ENCODE data around the gene ZDHHC14.
"Not testable (repeated sequence)": the region's sequence is repeated elsewhere in the genome, so short reads cannot be mapped to it uniquely, and the experiment has no call there.

The ZDHHC14 gene

DNA sequence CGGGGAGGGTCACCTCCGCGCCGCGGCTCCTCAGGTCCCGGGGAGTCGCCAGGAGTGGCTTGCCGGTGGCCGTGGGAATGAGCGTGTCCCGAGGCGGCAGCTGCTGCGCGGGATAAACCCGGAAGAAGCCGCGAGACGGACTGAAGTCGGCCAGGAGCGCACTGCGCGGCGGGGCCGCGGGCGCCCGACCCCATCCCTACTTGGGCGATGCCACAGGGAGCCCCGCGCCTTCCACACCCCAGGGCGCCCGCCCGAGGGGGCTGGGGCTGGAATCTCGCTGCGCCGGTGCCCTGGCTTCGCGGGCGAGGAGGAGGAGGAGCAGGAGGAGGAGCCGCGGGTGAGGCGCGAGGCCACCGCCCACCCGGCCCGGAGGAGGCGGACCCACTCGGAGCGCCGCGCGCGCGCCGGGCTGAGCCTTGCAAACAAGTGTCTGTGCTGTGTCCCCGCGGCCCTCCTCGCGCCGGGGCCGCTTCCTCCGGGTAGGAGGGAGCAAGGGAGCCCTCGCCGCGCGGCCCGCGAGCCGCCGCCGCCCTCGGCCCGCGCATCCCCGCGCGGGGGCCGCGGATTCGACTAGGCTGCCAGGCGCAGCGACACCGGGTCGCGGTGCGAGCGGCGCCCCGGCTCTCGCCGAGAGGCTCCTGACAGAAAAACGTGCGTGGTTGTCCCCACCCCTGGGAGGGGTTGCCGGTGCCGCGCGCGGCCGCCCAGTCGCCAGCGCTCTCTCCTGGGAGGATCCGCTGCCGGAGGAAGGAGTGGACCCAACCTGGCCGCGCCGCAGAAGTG lies at the start of gene ZDHHC14:
Gene ZDHHC14, plus strand, starts transcription at position 412 of the 783 bp plus-strand sequence.
- ChIA-PET CTCF (interaction anchor here (0.7 kb wide), 2 partner anchors 199 to 281 kb away, joined by 3 read pairs; no protein-coding TSS in a partner anchor), POLR2A (ENCODE audit: low non-redundant PET) (no interaction called here)
- peak; percentile 73 for DNase-seq (ENCODE audit: low spot score)
- TF ChIP-seq, protein P1, sequence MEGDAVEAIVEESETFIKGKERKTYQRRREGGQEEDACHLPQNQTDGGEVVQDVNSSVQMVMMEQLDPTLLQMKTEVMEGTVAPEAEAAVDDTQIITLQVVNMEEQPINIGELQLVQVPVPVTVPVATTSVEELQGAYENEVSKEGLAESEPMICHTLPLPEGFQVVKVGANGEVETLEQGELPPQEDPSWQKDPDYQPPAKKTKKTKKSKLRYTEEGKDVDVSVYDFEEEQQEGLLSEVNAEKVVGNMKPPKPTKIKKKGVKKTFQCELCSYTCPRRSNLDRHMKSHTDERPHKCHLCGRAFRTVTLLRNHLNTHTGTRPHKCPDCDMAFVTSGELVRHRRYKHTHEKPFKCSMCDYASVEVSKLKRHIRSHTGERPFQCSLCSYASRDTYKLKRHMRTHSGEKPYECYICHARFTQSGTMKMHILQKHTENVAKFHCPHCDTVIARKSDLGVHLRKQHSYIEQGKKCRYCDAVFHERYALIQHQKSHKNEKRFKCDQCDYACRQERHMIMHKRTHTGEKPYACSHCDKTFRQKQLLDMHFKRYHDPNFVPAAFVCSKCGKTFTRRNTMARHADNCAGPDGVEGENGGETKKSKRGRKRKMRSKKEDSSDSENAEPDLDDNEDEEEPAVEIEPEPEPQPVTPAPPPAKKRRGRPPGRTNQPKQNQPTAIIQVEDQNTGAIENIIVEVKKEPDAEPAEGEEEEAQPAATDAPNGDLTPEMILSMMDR (conservative IDR thresholded peaks at IDR 0.05; ENCODE audit: low read depth), result no peak
- peak within 1 kb of the TSS; percentile 88 for H3K27ac ChIP-seq

DNA sequence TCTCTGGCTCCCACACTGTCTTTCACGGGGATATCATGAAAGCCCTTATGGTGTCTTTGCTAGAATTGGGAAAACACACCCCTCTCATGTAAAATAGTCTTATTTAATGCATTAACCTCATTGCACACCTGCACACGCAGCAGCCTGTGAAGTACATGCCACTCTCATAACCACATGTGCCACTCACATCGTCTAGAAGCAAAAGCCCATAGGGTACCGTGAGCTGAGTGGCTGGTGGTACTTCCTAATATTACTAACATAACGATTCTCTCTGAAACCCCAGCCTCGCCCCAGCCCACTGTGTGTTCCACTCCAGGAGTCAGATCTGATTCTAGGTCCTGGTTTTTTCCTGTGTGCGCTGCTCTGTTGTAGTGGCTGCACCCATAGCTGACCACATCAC lies 48.2 kb upstream of the ZDHHC14 start:
- H3K27ac ChIP-seq, result no peak overlapping the region
- TF ChIP-seq, protein P1 (conservative IDR thresholded peaks at IDR 0.05; ENCODE audit: low read depth), result no peak
- ChIA-PET CTCF (no interaction called here), POLR2A (ENCODE audit: low non-redundant PET) (no interaction called here)
- no peak for DNase-seq (ENCODE audit: low spot score)

GRCh38 chr6:157333537-157333936 lies 47.5 kb upstream of the ZDHHC14 start:
- POLR2A ChIA-PET (ENCODE audit: low non-redundant PET), result no interaction called here
- DNase-seq (ENCODE audit: low spot score), result no peak
- H3K27ac ChIP-seq, result no peak overlapping the region
- TF ChIP-seq, protein P1 (conservative IDR thresholded peaks at IDR 0.05; ENCODE audit: low read depth), result no peak
- CTCF ChIA-PET, result no interaction called here

DNA sequence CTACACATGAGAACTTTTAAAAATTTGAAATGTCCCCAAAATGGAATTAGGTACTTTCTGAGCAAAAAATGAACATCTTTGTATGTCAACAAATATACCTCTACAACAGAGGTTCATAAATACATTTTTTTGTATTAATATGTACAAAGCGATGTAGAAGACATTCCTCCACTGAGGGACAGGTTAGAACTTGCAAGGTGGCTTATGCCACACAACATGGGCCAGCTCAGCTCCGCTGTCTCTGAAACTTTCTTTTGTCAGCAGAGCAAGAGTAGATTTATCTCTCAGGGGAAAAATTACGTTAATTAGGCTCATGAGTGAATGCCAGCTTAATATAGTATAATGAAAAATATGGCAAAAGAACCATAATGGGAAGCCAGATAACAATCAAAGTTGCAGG lies 47.0 kb upstream of the ZDHHC14 start:
- no peak for DNase-seq (ENCODE audit: low spot score)
- ChIA-PET POLR2A (ENCODE audit: low non-redundant PET) (no interaction called here), CTCF (no interaction called here)
- TF ChIP-seq, protein P1 (conservative IDR thresholded peaks at IDR 0.05; ENCODE audit: low read depth), result no peak
- no peak overlapping the region for H3K27ac ChIP-seq

GRCh38 chr6:157335829-157336228 lies 45.2 kb upstream of the ZDHHC14 start:
- POLR2A ChIA-PET (ENCODE audit: low non-redundant PET), result no interaction called here
- TF ChIP-seq, protein P1 (conservative IDR thresholded peaks at IDR 0.05; ENCODE audit: low read depth), result no peak
- CTCF ChIA-PET, result interaction anchor here (0.6 kb wide), 1 partner anchor 327 kb away, joined by 3 read pairs; no protein-coding TSS in a partner anchor
- DNase-seq (ENCODE audit: low spot score), result no peak
- H3K27ac ChIP-seq, result no peak overlapping the region

- DNase-seq (ENCODE audit: low spot score); H3K27ac ChIP-seq; POLR2A ChIA-PET (ENCODE audit: low non-redundant PET): not testable (repeated sequence)
- CTCF ChIA-PET, result interaction anchor here (0.6 kb wide), 1 partner anchor 35 kb away, joined by 3 read pairs; no protein-coding TSS in a partner anchor
These were observed 43.7 kb upstream of the ZDHHC14 start for GRCh38 chr6:157337276-157337675.

DNA sequence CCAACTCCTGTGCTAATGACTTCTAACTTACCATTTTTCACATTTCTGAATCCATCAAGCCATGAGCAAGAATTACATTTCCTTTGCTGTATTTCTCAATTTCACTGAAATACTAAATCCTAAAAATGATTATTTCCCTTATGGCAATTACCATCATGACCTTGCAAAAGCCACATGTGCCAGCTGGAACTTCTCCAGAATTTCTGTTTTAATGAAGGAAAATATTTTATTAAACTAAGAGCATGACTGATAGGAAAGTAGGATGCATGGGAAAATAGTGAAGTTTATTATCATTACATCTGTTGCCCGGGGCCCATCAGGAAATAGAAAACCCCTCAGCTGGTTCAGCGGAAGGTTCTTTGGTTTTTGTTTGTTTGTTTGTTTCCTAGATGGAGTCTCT lies 43.2 kb upstream of the ZDHHC14 start:
- TF ChIP-seq, protein P1 (conservative IDR thresholded peaks at IDR 0.05; ENCODE audit: low read depth), result no peak
- H3K27ac ChIP-seq, result no peak overlapping the region
- POLR2A ChIA-PET (ENCODE audit: low non-redundant PET), result no interaction called here
- CTCF ChIA-PET, result no interaction called here
- no peak for DNase-seq (ENCODE audit: low spot score)

All from RWPE1 (cell line).